IMR-90 (cell line): Measurements from ENCODE around the gene GPX3. TPM values are rescaled to one million over a fixed set of nuclear protein-coding genes. Genes with fewer than 3 reads are reported as not detected.

ENCODE experiments used
- ATAC-seq: fragments of 200-7000 bp; cut with Tn5 transposase; 2 replicates; pipeline ENCODE4 v1.9.1; 2020; ENCODE audit warnings: low read depth, mild to moderate bottlenecking, moderate library complexity
- BruUV-seq: library from RNA; stranded (reverse); fragments of 400-500 nt; replicated peaks from 2 replicates; lab custom pipeline; 2021; lab: Mats Ljungman, UMichigan
- CTCF ChIA-PET: fragments of 300-600 bp; formaldehyde crosslinking; extraction: SDS; loops from one replicate; lab custom pipeline; 2021; ENCODE audit warnings: antibody characterized with exemption; lab: Yijun Ruan, JAX
- POLR2A ChIA-PET: fragments of 300-600 bp; sonication (Branson Sonifier 250); formaldehyde crosslinking; loops from one replicate; lab custom pipeline; 2022; ENCODE audit warnings: antibody characterized with exemption; ENCODE audit not compliant: unreplicated experiment; lab: Charles Lee
- DNase-seq: peaks from one replicate; pipeline ENCODE4 v3.0.0; 2013
- H2AFZ ChIP-seq: replicated peaks from 2 replicates; pipeline ENCODE3; 2013; ENCODE audit warnings: low read length, mild to moderate bottlenecking; ENCODE audit not compliant: poor library complexity
- H2AK5ac ChIP-seq: 2 replicates; pipeline ENCODE4 v1.6.1; 2013; ENCODE audit warnings: low read depth, low read length, inconsistent platforms
- H2AK9ac ChIP-seq: replicated peaks from 2 replicates; pipeline ENCODE3; 2013; ENCODE audit warnings: mild to moderate bottlenecking, low read depth, low read length, moderate library complexity; ENCODE audit not compliant: poor library complexity
- H2BK120ac ChIP-seq: 2 replicates; pipeline ENCODE4 v1.6.1; 2013; ENCODE audit warnings: low read depth, low read length, inconsistent platforms
- H2BK15ac ChIP-seq: 3 replicates; pipeline ENCODE4 v1.6.1; 2013; ENCODE audit warnings: low read depth, low read length, inconsistent platforms
- H2BK20ac ChIP-seq: 2 replicates; pipeline ENCODE4 v1.6.1; 2013; ENCODE audit warnings: low read depth, mild to moderate bottlenecking, inconsistent platforms, low read length, moderate library complexity
- H2BK5ac ChIP-seq: 2 replicates; pipeline ENCODE4 v1.6.1; 2013; ENCODE audit warnings: mild to moderate bottlenecking, low read depth, low read length, inconsistent platforms; ENCODE audit not compliant: poor library complexity, severe bottlenecking
- H3K14ac ChIP-seq: replicated peaks from 2 replicates; pipeline ENCODE4 v1.6.1; 2013; ENCODE audit warnings: low read depth, low read length, inconsistent platforms
- H3K18ac ChIP-seq: 2 replicates; pipeline ENCODE4 v1.6.1; 2013; ENCODE audit warnings: low read depth, low read length, control low read depth
- H3K23ac ChIP-seq: 2 replicates; pipeline ENCODE4 v1.6.1; 2013; ENCODE audit warnings: low read depth, low read length, inconsistent platforms
- H3K27ac ChIP-seq: 2 replicates; pipeline ENCODE4 v1.5.1; 2013; ENCODE audit warnings: mild to moderate bottlenecking, control low read depth, low read length; ENCODE audit not compliant: insufficient read depth
- H3K27me3 ChIP-seq: 2 replicates; pipeline ENCODE4 v1.6.1; 2013; ENCODE audit warnings: low read length; ENCODE audit not compliant: control insufficient read depth, insufficient read depth
- H3K36me3 ChIP-seq: 2 replicates; pipeline ENCODE4 v1.6.1; 2013; ENCODE audit warnings: low read length, mixed read lengths; ENCODE audit not compliant: control insufficient read depth, insufficient read depth
- H3K4ac ChIP-seq: 2 replicates; pipeline ENCODE4 v1.6.1; 2013; ENCODE audit warnings: low read depth, low read length, inconsistent platforms
- H3K4me1 ChIP-seq: 2 replicates; pipeline ENCODE4 v1.6.1; 2013; ENCODE audit warnings: low read length, mixed read lengths; ENCODE audit not compliant: control insufficient read depth, insufficient read depth
- H3K4me2 ChIP-seq: 2 replicates; pipeline ENCODE4 v1.6.1; 2013; ENCODE audit warnings: low read depth, mild to moderate bottlenecking, control low read depth, low read length, moderate library complexity
- H3K4me3 ChIP-seq: 2 replicates; pipeline ENCODE4 v1.5.1; 2013; ENCODE audit warnings: low read depth, mild to moderate bottlenecking, control low read depth, low read length, moderate library complexity; ENCODE audit not compliant: insufficient read depth
- H3K56ac ChIP-seq: 2 replicates; pipeline ENCODE4 v1.6.1; 2013; ENCODE audit warnings: low read length, inconsistent platforms; ENCODE audit not compliant: insufficient read depth; ENCODE audit errors: extremely low read depth
- H3K79me1 ChIP-seq, 2 experiments: 2 replicates each; pipeline ENCODE4 v1.6.1; 2013; ENCODE audit warnings: low read length in 2 of 2, inconsistent platforms in 1 of 2, low read depth in 1 of 2
- H3K9ac ChIP-seq: 2 replicates; pipeline ENCODE4 v1.6.1; 2013; ENCODE audit warnings: low read depth, low read length, control low read depth
- H3K9me1 ChIP-seq: 2 replicates; pipeline ENCODE4 v1.6.1; 2013; ENCODE audit warnings: low read length, inconsistent platforms; ENCODE audit not compliant: insufficient read depth
- H3K9me3 ChIP-seq: 2 replicates; pipeline ENCODE4 v1.6.1; 2013; ENCODE audit warnings: low read length; ENCODE audit not compliant: control insufficient read depth, insufficient read depth
- H4K20me1 ChIP-seq: 2 replicates; pipeline ENCODE4 v1.6.1; 2013; ENCODE audit warnings: low read length, inconsistent platforms; ENCODE audit not compliant: insufficient read depth
- H4K5ac ChIP-seq: 2 replicates; pipeline ENCODE4 v1.6.1; 2013; ENCODE audit warnings: mild to moderate bottlenecking, low read depth, low read length, control low read depth
- H4K8ac ChIP-seq, 2 experiments: 2 replicates each; pipeline ENCODE4 v1.6.1; 2013; ENCODE audit warnings: low read depth in 2 of 2, low read length in 2 of 2, control low read depth in 1 of 2, inconsistent platforms in 1 of 2
- H4K91ac ChIP-seq: 2 replicates; pipeline ENCODE4 v1.6.1; 2013; ENCODE audit warnings: low read depth, low read length, inconsistent platforms; ENCODE audit not compliant: insufficient read depth
- BHLHE40 ChIP-seq: fragments of 150-350 bp; IDR thresholded peaks from 2 replicates; pipeline ENCODE4 v1.6.1; 2016; ENCODE audit warnings: mild to moderate bottlenecking, low read depth, low read length
- CEBPB ChIP-seq: IDR thresholded peaks from 2 replicates; pipeline ENCODE4 v1.6.1; 2012; ENCODE audit warnings: low read depth, low read length, improper control_type of control experiment
- CHD1 ChIP-seq: IDR thresholded peaks from 2 replicates; pipeline ENCODE4 v1.6.1; 2012; ENCODE audit warnings: low read depth, low read length, improper control_type of control experiment
- CTCF ChIP-seq: conservative IDR thresholded peaks from 2 replicates; pipeline ENCODE4 v1.5.1; 2012; ENCODE audit warnings: mild to moderate bottlenecking, low read depth, low read length, improper control_type of control experiment
- MAFK ChIP-seq: IDR thresholded peaks from 2 replicates; pipeline ENCODE4 v1.6.1; 2012; ENCODE audit warnings: low read depth, low read length, improper control_type of control experiment
- MXI1 ChIP-seq: IDR thresholded peaks from 2 replicates; pipeline ENCODE4 v1.6.1; 2012; ENCODE audit warnings: low read depth, mild to moderate bottlenecking, low read length, moderate library complexity, borderline replicate concordance
- NFE2L2 ChIP-seq: fragments of 150-350 bp; IDR thresholded peaks from 2 replicates; pipeline ENCODE4 v1.6.1; 2016; ENCODE audit warnings: low read depth, mild to moderate bottlenecking, low read length
- POLR2A ChIP-seq: IDR thresholded peaks from 2 replicates; pipeline ENCODE4 v1.6.1; 2012; ENCODE audit warnings: mild to moderate bottlenecking, low read depth, low read length
- SMC3 ChIP-seq: fragments of 150-350 bp; IDR thresholded peaks from 2 replicates; pipeline ENCODE4 v1.6.1; 2016; ENCODE audit warnings: low read depth, mild to moderate bottlenecking, antibody characterized with exemption, low read length, moderate library complexity
- WGBS, 2 experiments: methylation state at CpG; one replicate each; pipeline versions ENCODE4 v1.1.5 to v1.1.7; 2013; ENCODE audit warnings: missing lambda C conversion rate in 2 of 2; ENCODE audit not compliant: insufficient read length in 1 of 2; ENCODE audit errors: extremely low coverage in 2 of 2; 5-methylcytosine and 5-hydroxymethylcytosine counted together
- dilution Hi-C: fragments of 300-500 bp; cut with HindIII; formaldehyde crosslinking; loops from one replicate; pipeline ENCODE4 v1.14.3; 2018; ENCODE audit warnings: low sequenced_read_pairs; ENCODE audit not compliant: unreplicated experiment
- in situ Hi-C: fragments of 300-500 bp; cut with MboI; formaldehyde crosslinking; loops from 3 replicates; pipeline ENCODE4 v1.14.3; 2019; ENCODE audit warnings: low sequenced_read_pairs, inconsistent platforms, mixed read lengths
- intact Hi-C: fragments of 100-400 bp; cut with micrococcal nuclease; formaldehyde crosslinking; loops from 2 replicates; pipeline ENCODE4 v1.10.0; 2022
- polyA plus RNA-seq, 3 experiments: library from polyadenylated mRNA; depleted of rRNA; stranded (reverse); fragments of >200 nt; gene quantifications; 2 replicates each; pipeline ENCODE4 v1.2.3, GENCODE V29; 2012; ENCODE audit warnings: low replicate concordance in 1 of 3
- total RNA-seq: library from RNA; depleted of rRNA; stranded (reverse); fragments of >200 nt; gene quantifications from 2 replicates; pipeline ENCODE4 v1.2.3, GENCODE V29; 2012

The GPX3 gene
- total and polyA plus RNA-seq, 2 of the 4 experiments (the other 2 are of a cell fraction): 0.36 to 1.0 TPM

DNA sequence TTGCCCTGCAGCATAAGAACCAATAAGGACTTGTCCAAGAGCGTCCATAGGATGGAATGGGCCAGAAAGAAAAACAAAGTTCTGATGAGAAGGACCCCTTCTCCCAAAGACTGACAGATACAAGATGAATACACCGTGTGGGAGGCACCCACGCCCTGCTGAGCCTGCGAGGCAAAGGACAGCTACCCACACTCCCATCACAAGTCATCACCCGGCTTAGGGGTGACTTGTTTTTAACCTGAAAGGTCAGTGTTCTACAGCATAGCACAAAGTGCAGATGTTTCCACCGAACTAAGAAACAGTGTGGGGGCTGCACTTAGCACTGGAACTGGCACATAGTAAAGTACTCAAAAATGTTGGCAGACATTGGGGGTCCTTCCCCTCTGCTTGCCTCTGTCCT is 46.5 kb downstream of the GPX3 start:
- H2BK120ac ChIP-seq: no peak overlapping the region
- H4K91ac ChIP-seq: no peak overlapping the region
- H3K14ac ChIP-seq: no peak overlapping the region; the same call in 1 of the 2 replicates
- H3K4me1 ChIP-seq: peaks cover 52% of the 10 kb centered on the region
- in situ Hi-C loops (no loop called here), intact Hi-C loops (no loop called here), dilution Hi-C loops (no loop called here)
- TF ChIP-seq BHLHE40 (no peak), POLR2A (no peak), CTCF (no peak), MXI1 (no peak), CHD1 (no peak), SMC3 (no peak), CEBPB (no peak), MAFK (no peak), NFE2L2 (no peak)
- H3K79me1 ChIP-seq: peaks cover 59 to 96% of the 10 kb centered on the region in 2 experiments
- peaks cover 67% of the 10 kb centered on the region for H3K9me1 ChIP-seq
- H4K20me1 ChIP-seq: peaks cover 58% of the 10 kb centered on the region
- no peak overlapping the region for H2AK9ac ChIP-seq
- H2BK15ac ChIP-seq: no peak overlapping the region
- DNase-seq (no peak), ATAC-seq (no peak)
- no peaks in the 10 kb centered on the region for H3K9me3 ChIP-seq
- H3K4me2 ChIP-seq: no peak overlapping the region
- POLR2A ChIA-PET: no interaction called here
- peaks cover 16% of the 10 kb centered on the region for H3K36me3 ChIP-seq
- H4K5ac ChIP-seq: no peak overlapping the region
- H3K27ac ChIP-seq: no peak overlapping the region
- CTCF ChIA-PET: no interaction called here
- H3K27me3 ChIP-seq: no peaks in the 10 kb centered on the region
- H3K4ac ChIP-seq: peak overlapping the region; percentile 38; the same call in 1 of the 2 replicates
- BruUV-seq: no TSS peak
- no peak overlapping the region for H3K4me3 ChIP-seq
- no peak overlapping the region for H3K9ac ChIP-seq
- peak overlapping the region; percentile 75; the same call in 1 of the 2 replicates for H2AK5ac ChIP-seq
- H2BK5ac ChIP-seq: no peak overlapping the region
- H3K56ac ChIP-seq: no peak overlapping the region
- H4K8ac ChIP-seq: no peak overlapping the region
- H2AFZ ChIP-seq: no peak overlapping the region
- no peak overlapping the region for H3K23ac ChIP-seq
- H2BK20ac ChIP-seq: no peak overlapping the region
- H3K18ac ChIP-seq: no peak overlapping the region
- 71% methylated on average over 1 of the region's 6 CpGs; no CpG with 5 or more reads in 1 of the 2 experiments for WGBS, 2 experiments
